ENCODE measurements around the gene SGCB.

GRCh38 chr4:52016981-52017380, 21.1 kb downstream of the SGCB start:
- TF ChIP-seq CTCF (IDR thresholded peaks at IDR 0.05) (no peak), POLR2A (IDR thresholded peaks at IDR 0.05) (no peak)
